OCI-LY1 (cell line): ENCODE data around the gene GGT1.
"Not testable (repeated sequence)": the region's sequence is repeated elsewhere in the genome, so short reads cannot be mapped to it uniquely, and the experiment has no call there.

Experiments
- EZH2 ChIP-seq: fragments of 200-600 bp; sonication (generic), shearing (Covaris generic); IDR thresholded peaks from 2 replicates; pipeline ENCODE4 v1.8.0; 2017; ENCODE audit warnings: borderline replicate concordance, mixed run types, mild to moderate bottlenecking, antibody characterized with exemption, low read length, moderate library complexity, mixed read lengths
- TF ChIP-seq, protein P1 (sequence below): fragments of 200-600 bp; sonication (generic), shearing (Covaris generic); IDR thresholded peaks from 2 replicates; pipeline ENCODE4 v1.5.1; 2017; ENCODE audit warnings: mild to moderate bottlenecking, antibody characterized with exemption, low read length, moderate library complexity, mixed read lengths

GRCh38 chr22:24667904-24668303 lies 64.9 kb downstream of the GGT1 start:
- TF ChIP-seq, protein P1, sequence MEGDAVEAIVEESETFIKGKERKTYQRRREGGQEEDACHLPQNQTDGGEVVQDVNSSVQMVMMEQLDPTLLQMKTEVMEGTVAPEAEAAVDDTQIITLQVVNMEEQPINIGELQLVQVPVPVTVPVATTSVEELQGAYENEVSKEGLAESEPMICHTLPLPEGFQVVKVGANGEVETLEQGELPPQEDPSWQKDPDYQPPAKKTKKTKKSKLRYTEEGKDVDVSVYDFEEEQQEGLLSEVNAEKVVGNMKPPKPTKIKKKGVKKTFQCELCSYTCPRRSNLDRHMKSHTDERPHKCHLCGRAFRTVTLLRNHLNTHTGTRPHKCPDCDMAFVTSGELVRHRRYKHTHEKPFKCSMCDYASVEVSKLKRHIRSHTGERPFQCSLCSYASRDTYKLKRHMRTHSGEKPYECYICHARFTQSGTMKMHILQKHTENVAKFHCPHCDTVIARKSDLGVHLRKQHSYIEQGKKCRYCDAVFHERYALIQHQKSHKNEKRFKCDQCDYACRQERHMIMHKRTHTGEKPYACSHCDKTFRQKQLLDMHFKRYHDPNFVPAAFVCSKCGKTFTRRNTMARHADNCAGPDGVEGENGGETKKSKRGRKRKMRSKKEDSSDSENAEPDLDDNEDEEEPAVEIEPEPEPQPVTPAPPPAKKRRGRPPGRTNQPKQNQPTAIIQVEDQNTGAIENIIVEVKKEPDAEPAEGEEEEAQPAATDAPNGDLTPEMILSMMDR, result not testable (repeated sequence)
- not testable (repeated sequence) for TF ChIP-seq EZH2
